ENCODE results near the gene MNX1.

Gene MNX1

GRCh38 chr7:157002819-157003421, 7.5 kb downstream of the MNX1 start:
- DNase-seq (ENCODE audit: low read depth in 2 of 2), result no peak

GRCh38 chr7:157001920-157002818, 8.3 kb downstream of the MNX1 start:
- no peak for DNase-seq (ENCODE audit: low read depth in 2 of 2)

- DNase-seq (ENCODE audit: low read depth in 2 of 2), result no peak
These were observed 9.5 kb downstream of the MNX1 start for GRCh38 chr7:157000741-157001653.

- no peak for DNase-seq (ENCODE audit: low read depth in 2 of 2)
These were observed 10.3 kb downstream of the MNX1 start for GRCh38 chr7:156999958-157000726.

GRCh38 chr7:156998988-156999957, 11.2 kb downstream of the MNX1 start:
- no peak for DNase-seq (ENCODE audit: low read depth in 2 of 2)

GRCh38 chr7:156994417-156994816, 16.0 kb downstream of the MNX1 start:
- DNase-seq (ENCODE audit: low read depth in 2 of 2), result no peak

GRCh38 chr7:156993925-156994235, 16.6 kb downstream of the MNX1 start:
- DNase-seq (ENCODE audit: low read depth in 2 of 2), result no peak

GRCh38 chr7:156993021-156993924, 17.2 kb downstream of the MNX1 start:
- no peak for DNase-seq (ENCODE audit: low read depth in 2 of 2)

GRCh38 chr7:156989766-156990535, 20.5 kb downstream of the MNX1 start:
- DNase-seq (ENCODE audit: low read depth in 2 of 2), result no peak

- no peak for DNase-seq (ENCODE audit: low read depth in 2 of 2)
These were observed 21.9 kb downstream of the MNX1 start for GRCh38 chr7:156988343-156989185.

GRCh38 chr7:156986378-156986777, 24.1 kb downstream of the MNX1 start:
- DNase-seq (ENCODE audit: low read depth in 2 of 2), result no peak

GRCh38 chr7:156985101-156985992, 25.1 kb downstream of the MNX1 start:
- DNase-seq (ENCODE audit: low read depth in 2 of 2), result no peak

- no peak for DNase-seq (ENCODE audit: low read depth in 2 of 2)
These were observed 26.1 kb downstream of the MNX1 start for GRCh38 chr7:156984174-156984891.

GRCh38 chr7:156979711-156980110, 30.8 kb downstream of the MNX1 start:
- DNase-seq (ENCODE audit: low read depth in 2 of 2), result no peak

GRCh38 chr7:156979007-156979606, 31.4 kb downstream of the MNX1 start:
- DNase-seq (ENCODE audit: low read depth in 2 of 2), result no peak

- DNase-seq (ENCODE audit: low read depth in 2 of 2), result no peak
These were observed 34.8 kb downstream of the MNX1 start for GRCh38 chr7:156975620-156976019.

Data from stimulated activated CD4-positive, alpha-beta T cell treated with anti-CD3 and anti-CD28 coated beads, Interleukin-12 subunit alpha, Interleukin-12 subunit beta, amount 100 ng/mL, for 24 hours (primary cell).